IMR-90 (cell line): ENCODE data around the gene REC114.

Experiments used
- BHLHE40 ChIP-seq: fragments of 150-350 bp; IDR thresholded peaks from 2 replicates; pipeline ENCODE4 v1.6.1; 2016; ENCODE audit warnings: mild to moderate bottlenecking, low read depth, low read length
- TF ChIP-seq, protein P1 (sequence below): conservative IDR thresholded peaks from 2 replicates; pipeline ENCODE4 v1.5.1; 2012; ENCODE audit warnings: mild to moderate bottlenecking, low read depth, low read length, improper control_type of control experiment

DNA sequence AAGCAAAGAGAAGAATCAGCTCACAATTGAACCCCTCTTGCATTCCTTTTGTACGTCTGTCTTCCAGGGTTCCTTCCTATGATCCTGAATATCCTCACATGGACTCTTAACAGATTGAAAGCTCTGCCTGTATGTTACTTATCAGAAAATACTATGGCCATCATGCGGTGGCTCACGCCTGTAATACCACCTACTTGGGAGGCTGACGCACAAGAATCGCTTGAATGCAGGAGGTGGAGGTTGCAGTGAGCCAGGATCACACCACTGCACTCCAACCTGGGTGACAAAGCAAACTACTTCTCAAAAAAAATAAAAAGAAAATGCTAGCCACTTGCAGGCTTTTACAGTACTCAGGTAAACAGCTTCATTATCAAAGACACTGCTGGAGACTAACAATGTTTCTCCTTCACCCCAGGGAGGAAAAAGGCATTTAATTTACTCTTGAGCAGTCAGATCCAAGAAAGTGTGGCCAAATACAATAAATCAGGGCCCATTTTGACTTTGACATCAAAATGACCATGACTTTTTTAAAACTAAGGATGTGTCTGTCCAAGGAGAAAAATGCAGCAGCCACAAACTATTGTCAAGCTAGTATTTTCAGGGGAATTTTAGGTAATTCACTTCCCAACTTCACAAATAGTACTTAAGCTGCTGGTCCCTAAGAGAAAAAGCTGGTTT is 162.9 kb downstream of the REC114 start:
- TF ChIP-seq, protein P1, sequence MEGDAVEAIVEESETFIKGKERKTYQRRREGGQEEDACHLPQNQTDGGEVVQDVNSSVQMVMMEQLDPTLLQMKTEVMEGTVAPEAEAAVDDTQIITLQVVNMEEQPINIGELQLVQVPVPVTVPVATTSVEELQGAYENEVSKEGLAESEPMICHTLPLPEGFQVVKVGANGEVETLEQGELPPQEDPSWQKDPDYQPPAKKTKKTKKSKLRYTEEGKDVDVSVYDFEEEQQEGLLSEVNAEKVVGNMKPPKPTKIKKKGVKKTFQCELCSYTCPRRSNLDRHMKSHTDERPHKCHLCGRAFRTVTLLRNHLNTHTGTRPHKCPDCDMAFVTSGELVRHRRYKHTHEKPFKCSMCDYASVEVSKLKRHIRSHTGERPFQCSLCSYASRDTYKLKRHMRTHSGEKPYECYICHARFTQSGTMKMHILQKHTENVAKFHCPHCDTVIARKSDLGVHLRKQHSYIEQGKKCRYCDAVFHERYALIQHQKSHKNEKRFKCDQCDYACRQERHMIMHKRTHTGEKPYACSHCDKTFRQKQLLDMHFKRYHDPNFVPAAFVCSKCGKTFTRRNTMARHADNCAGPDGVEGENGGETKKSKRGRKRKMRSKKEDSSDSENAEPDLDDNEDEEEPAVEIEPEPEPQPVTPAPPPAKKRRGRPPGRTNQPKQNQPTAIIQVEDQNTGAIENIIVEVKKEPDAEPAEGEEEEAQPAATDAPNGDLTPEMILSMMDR = no peak
- TF ChIP-seq BHLHE40 = no peak
